HG02852 (cell line): Measurements from ENCODE around the gene TMEM132D.

Experiments used
- ATAC-seq: cut with Tn5 transposase; IDR thresholded peaks from one replicate; pipeline ENCODE4 v1.9.1; 2021; ENCODE audit warnings: mild to moderate bottlenecking, moderate library complexity; ENCODE audit not compliant: unreplicated experiment

Gene TMEM132D

DNA sequence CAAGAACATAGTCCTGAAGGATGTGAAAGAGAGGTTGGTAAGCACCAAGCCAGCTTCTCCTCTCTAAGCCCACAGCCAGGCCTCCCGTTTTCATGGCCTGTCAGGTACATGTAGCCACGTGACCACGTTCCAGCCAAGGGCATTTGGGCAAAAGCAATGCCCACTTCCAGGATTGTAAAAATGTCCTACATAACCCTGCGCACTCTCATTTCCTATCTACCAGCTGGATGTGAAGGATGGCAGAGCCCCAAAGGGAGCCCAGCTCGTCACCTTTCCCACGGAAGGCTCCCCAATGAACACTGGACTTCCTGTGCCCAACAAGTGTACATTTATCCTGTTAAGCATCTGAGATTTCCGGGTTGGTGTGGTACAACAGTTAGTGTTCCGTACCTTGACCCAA is 231.7 kb downstream of the TMEM132D start:
- ATAC-seq: no peak

DNA sequence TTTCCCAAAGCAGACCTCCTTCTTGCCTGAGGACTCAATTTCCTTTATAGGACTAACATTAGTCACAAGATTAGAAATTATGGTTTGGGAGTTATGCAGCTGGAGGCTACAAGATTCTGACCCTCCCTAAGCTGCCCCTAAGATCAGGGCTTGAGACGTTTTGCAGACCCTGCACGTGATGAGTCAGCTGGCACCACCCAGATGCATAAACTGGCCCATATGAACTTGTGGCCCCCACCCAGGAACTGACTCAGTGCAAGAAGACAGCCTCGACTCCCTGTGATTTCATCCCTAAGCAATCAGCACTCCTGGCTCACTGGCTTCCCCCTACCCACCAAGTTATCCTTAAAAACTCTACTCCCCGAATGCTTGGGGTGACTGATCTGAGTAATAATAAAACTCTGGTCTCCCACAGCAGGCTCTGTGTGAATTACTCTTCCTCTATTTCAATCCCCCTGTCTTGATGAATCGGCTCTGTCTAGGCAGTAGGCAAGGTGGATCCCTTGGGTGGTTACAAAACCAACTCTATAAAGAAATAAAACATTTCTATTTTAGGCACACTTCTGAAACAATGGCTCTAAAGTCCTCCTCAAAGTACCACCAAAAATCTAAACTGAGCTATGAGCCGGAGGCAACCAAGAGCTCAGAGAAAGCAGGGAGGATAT is 233.4 kb downstream of the TMEM132D start:
- no peak for ATAC-seq

- ATAC-seq: no peak
These were observed 238.4 kb downstream of the TMEM132D start for GRCh38 chr12:129665414-129665813.

DNA sequence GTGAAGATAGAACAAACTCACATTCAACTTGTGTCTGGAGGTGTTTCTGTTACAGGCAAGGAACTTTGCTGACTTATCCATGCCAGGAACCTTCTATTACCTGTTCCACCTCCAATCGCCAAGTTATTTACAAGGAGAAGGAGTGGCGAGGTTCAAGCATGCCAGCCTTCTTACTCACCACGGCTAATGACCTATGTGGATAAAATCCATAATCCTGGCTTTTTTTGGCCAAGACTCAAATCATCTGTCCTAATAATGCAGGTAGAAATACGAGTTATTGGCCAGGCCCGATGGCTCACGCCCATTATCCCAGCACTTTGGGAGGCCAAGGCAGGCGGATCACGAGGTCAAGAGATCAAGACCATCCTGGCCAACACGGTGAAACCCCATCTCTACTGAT is 241.6 kb downstream of the TMEM132D start:
- no peak for ATAC-seq

- no peak for ATAC-seq
These were observed 242.9 kb downstream of the TMEM132D start for GRCh38 chr12:129660946-129661345.

DNA sequence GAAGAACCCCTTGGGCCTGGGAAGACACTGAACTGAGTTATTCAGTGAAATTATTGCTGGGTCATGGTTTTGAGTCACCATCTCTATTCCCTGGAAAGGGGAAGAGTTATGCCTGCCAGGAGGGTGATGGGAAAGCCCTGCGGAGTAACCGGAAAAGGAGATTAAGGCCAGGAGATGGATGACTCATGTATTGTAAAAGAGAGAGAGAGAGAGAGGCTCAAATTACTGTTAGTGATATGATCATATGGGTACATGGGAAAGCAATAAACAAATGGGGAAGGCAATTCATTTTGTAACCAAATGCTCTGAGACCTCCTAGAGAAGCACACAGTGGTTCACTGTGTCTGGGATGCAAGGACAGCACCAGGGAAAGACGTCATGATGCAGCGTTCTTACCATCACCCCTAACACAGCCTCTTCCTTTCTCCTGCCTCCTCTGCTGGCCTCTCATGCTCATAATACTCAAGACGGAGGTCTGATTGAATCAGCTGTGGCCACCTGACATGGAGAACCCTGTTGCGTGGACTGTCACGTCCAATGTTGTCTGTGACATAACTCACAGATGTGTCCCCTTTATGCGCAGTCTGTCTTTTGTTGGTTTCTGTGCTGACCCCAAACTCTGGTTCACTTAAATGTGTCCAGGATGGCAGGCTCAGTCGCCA is 243.7 kb downstream of the TMEM132D start:
- no peak for ATAC-seq

DNA sequence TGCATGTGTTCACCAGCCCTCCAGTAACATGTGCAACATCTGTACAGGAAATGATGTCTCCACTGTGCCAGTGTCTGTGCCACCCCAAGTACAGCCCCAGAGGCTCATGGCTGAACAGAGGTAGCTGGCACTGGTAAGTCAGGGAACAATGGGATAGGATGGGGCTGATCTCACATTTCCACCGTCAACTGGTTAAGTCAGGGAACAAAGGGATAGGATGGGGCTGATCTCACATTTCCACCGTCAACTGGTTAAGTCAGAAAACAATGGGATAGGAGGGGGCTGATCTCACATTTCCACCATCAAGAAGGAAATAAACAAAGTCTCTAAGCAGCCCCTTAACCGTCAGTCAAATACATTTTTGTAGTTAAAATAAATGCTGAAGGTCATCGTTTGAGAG is 246.6 kb downstream of the TMEM132D start:
- no peak for ATAC-seq

- no peak for ATAC-seq
These were observed 251.9 kb downstream of the TMEM132D start for GRCh38 chr12:129651951-129652350.

- ATAC-seq: no peak
These were observed 261.9 kb downstream of the TMEM132D start for GRCh38 chr12:129641926-129642325.

GRCh38 chr12:129635021-129635685 is 268.7 kb downstream of the TMEM132D start:
- ATAC-seq: no peak

DNA sequence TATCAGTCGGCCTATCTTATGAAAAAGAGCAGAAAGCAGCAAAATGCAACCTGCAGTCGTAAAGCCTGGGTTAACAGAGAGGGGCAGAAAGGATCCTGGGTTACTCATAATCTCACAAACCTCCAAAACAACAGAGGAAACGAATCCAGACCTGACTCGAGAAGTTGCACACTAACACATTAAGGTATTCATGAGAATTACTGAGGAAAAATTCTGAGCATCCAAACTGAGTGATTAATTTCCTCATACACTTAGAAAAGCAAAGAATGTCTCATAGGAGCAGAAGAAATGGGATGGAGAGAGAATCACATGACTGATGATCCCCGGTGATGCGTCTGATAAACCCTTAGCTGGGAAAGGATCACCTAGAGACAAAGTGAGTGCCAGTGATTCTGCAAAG is 272.5 kb downstream of the TMEM132D start:
- ATAC-seq: no peak

DNA sequence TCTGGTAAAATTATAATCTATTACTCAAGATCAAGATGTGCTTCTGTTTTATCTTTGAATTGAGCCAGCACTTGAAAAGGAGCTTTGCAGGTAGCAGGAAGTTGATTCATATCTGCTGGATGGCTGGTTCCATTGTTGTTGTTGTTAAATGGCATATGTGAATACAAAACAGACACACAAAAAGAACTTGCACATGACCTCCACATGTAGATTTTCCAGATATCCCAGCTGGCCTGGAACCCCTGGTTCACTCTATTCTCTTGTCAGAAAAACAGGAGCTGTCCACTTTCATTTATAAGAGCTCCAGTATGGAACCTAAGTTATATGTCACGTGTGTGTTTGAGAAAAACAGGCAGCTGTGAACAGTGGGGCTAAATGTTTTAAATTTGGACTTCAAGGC is 273.9 kb downstream of the TMEM132D start:
- no peak for ATAC-seq

GRCh38 chr12:129622566-129622965 is 281.3 kb downstream of the TMEM132D start:
- ATAC-seq: no peak

- ATAC-seq: no peak
These were observed 284.6 kb downstream of the TMEM132D start for GRCh38 chr12:129619271-129619670.

DNA sequence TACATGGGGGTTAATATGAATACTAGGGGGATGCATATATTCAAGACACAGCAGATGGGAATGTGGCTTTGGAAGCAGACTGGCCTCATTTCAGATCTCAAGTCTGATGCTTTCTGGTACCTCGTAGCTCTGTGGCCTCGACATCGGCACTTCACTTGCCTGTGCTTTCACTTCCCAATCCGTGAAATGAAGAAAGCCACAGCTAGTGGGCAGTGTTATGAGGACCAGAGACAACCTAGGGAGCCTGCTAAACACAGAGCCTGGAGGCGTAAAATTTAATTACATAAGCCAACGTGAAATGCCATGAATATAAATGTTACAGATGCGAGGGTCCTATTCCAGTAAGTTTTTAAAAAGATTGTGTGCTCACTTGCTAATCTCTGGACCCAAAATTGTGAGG is 286.0 kb downstream of the TMEM132D start:
- no peak for ATAC-seq

DNA sequence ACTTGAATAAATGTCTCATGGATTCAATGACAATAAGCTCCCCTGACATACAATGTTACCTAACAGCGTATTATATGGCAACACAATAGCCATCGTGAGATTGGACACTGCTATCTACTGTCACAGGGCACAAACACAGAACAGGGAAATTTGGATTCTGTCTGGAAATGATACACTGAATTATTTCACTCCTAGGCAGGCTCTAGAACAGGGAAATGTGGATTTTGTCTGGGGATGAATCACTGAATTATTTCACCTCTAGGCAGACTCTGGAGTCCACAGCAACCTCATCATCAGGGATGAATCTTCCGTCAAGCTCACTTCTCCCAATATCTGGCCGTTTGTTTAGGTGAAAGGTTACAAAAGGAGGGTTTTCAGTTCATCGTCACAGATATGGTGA is 288.8 kb downstream of the TMEM132D start:
- no peak for ATAC-seq

DNA sequence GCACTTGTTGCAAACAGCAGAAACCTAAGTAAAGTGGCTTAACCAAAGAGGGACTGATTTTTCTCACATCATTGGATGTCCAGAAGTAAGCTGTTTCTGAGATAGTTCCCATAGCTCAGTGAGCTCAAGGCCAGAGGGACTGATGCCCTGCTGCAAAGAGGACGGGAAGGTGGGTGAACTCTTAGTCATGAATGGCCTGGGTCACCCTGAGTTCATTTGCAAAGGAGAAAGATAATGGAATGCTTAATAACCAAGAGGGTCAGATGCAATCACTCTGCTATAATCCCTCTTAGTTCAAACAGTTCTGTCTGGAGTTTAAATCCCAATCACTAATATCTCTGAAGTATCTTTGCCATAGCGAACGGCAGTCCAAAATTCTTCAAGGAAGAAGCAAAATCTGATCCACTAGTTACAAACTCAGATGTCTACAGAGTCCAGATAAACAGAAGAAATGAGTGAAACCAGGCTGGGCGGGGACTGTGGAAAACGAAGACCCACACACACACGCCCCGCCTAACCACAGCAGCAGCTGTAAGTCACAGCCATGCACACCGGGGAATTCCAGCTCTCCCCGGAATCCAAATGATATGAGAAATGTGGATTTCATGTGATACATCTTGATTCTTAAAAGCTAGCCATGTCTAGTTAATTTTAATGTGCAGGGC is 289.5 kb downstream of the TMEM132D start:
- no peak for ATAC-seq

DNA sequence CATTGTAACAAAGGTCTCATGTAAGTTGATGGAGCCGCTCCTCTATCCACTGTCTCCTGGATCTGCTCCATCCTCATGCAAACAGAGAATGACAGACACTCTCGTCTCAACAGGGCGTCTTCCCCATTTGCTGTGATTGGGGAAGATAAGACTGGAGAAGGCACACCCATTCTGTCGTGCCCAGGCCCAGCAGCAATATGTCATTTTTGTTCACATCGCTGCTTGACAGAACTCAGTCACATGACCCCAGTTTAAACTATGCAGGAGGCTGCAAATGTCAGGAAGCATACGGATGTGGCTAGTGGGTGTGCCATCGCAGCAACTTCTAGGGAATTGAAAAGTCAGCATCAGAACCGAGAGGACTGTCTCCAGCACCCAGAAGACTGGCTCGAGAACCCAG is 290.5 kb downstream of the TMEM132D start:
- no peak for ATAC-seq

GRCh38 chr12:129610601-129611120 is 293.2 kb downstream of the TMEM132D start:
- no peak for ATAC-seq

- no peak for ATAC-seq
These were observed 296.1 kb downstream of the TMEM132D start for GRCh38 chr12:129607756-129608155.

GRCh38 chr12:129607301-129607700 is 296.5 kb downstream of the TMEM132D start:
- no peak for ATAC-seq
